ENCODE results near the gene KIF6.

KIF6 gene

GRCh38 chr6:39404312-39404711, 320.9 kb downstream of the KIF6 start:
- DNase-seq (ENCODE audit: low read depth), result no peak
- no peak for TF ChIP-seq CTCF (IDR thresholded peaks at IDR 0.05; ENCODE audit: low read length, missing control alignments)
- H3K4me3 ChIP-seq (replicated peaks; ENCODE audit: low read depth, low read length), result no peak overlapping the region

- no peak for DNase-seq (ENCODE audit: low read depth)
- no peak overlapping the region for H3K4me3 ChIP-seq (replicated peaks; ENCODE audit: low read depth, low read length)
- TF ChIP-seq CTCF (IDR thresholded peaks at IDR 0.05; ENCODE audit: low read length, missing control alignments), result no peak
Observed at GRCh38 chr6:39403304-39403703, 321.9 kb downstream of the KIF6 start.

GRCh38 chr6:39402239-39402751, 322.9 kb downstream of the KIF6 start:
- no peak overlapping the region for H3K4me3 ChIP-seq (replicated peaks; ENCODE audit: low read depth, low read length)
- no peak for TF ChIP-seq CTCF (IDR thresholded peaks at IDR 0.05; ENCODE audit: low read length, missing control alignments)
- no peak for DNase-seq (ENCODE audit: low read depth)

GRCh38 chr6:39401376-39401775, 323.8 kb downstream of the KIF6 start:
- DNase-seq (ENCODE audit: low read depth), result no peak
- H3K4me3 ChIP-seq (replicated peaks; ENCODE audit: low read depth, low read length), result no peak overlapping the region
- no peak for TF ChIP-seq CTCF (IDR thresholded peaks at IDR 0.05; ENCODE audit: low read length, missing control alignments)

- TF ChIP-seq CTCF (IDR thresholded peaks at IDR 0.05; ENCODE audit: low read length, missing control alignments), result no peak
- H3K4me3 ChIP-seq (replicated peaks; ENCODE audit: low read depth, low read length), result no peak overlapping the region
- no peak for DNase-seq (ENCODE audit: low read depth)
Observed at GRCh38 chr6:39400026-39400425, 325.2 kb downstream of the KIF6 start.

- no peak for TF ChIP-seq CTCF (IDR thresholded peaks at IDR 0.05; ENCODE audit: low read length, missing control alignments)
- H3K4me3 ChIP-seq (replicated peaks; ENCODE audit: low read depth, low read length), result no peak overlapping the region
- no peak for DNase-seq (ENCODE audit: low read depth)
Observed at GRCh38 chr6:39396854-39397253, 328.4 kb downstream of the KIF6 start.

GRCh38 chr6:39393075-39393474, 332.1 kb downstream of the KIF6 start:
- H3K4me3 ChIP-seq (replicated peaks; ENCODE audit: low read depth, low read length), result no peak overlapping the region
- no peak for DNase-seq (ENCODE audit: low read depth)
- no peak for TF ChIP-seq CTCF (IDR thresholded peaks at IDR 0.05; ENCODE audit: low read length, missing control alignments)

Data from fibroblast of pulmonary artery (primary cell).